HuH-7 (cell line): ENCODE results near the gene PRH1.
A peak's percentile ranks its signal among the peaks of the same experiment; 100 is the strongest.

Source experiments
- DNase-seq: peaks from one replicate; pipeline ENCODE4 v3.0.0; 2011; ENCODE audit warnings: low spot score

Gene PRH1

DNA sequence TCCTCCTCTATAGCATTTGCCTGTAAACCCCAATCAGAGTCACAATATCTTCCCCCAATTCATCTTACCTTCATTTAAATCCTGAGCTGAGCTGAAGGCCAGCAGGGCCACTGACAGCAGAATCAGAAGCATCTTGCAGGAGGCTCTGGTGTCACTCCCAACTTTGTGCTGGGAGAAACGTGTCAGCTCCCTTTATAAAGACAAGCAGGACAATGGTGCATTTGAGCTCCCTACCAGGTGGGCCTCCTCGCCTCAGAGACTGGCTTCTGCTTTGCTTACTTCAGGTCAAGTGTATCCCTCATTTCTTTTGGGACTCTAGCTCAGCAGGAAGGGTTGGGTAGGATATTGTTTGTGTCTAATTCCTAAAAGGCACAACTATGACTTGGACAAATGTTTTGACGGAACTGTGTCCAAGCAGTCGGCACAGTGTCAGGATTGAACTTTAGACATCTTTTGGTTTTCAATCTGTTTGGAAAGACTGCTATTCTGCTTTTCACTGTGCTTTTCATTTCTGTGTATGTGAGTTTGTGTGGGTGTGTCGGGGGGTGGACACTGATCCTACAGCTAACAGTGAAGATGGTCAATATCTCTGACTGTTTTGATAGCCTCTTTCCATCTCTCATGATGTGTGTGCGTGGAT is at the start of gene PRH1:
Gene PRH1, minus strand, starts transcription at position 170 of the 640 bp plus-strand sequence. Its CDS starts 38 bp downstream, at position 132.
- no peak for DNase-seq

DNA sequence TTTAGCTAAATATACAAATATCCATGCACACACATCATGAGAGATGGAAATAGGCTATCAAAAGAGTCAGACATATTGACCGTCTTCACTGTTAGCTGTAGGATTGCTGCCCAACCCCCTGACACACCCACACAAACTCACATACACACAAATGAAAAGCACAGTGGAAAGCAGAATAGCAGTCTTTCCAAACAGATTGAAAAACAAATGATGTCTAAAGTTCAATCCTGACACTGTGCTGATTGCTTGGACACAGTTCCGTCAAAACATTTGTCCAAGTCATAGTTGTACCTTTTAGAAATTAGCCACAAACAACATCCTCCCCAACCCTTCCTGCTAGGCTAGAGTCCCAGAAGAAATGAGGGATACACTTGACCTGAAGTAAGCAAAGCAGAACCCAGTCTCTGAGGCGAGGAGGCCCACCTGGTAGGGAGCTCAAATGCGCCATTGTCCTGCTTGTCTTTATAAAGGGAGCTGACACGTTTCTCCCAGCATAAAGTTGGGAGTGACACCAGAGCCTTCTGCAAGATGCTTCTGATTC is 44.8 kb upstream of the PRH1 start, which contains the start of gene PRH2:
Gene PRH2, plus strand, starts transcription at position 491 of the 541 bp plus-strand sequence. Its CDS starts 38 bp downstream, at position 529.
- no peak for DNase-seq

DNA sequence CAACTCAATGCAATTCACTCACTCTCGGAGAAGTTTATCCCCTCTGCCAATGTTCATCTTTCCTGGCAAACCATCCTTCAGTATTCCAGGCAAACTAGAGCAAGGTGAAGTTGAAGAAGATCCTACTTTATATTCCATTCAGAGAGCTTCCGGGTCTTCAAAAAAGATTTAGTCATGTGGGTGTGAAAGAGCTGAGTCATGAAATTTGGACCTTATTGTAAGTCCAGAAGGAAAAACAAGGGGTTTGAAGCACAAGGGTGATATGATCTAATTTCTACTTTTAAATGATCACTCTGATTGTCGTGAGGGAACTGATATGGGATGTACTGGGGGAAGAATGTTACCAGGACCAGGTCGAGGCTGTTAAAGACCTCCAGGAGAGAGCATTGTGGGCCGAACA is 42.2 kb upstream of the PRH1 start:
- no peak for DNase-seq

- DNase-seq: no peak
Observed at GRCh38 chr12:10919809-10920208, 35.8 kb upstream of the PRH1 start.

DNA sequence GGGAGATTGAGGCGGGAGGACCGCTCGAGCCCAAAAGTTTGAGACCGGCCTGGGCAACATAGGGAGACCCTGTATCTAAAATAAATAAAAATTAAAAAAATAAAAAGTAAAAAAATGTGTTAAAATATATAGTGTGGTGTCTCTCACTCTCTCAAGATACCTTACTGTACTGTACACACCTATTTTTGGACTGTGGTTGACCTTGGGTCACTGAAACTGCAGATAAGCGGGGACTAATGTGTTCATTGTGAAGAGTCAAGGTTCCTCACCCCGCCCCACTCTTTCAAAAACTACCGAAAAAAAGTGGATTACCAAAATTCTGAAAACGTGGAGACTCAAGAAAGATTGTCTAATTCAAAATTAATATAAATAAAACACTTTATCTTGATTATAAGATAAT is 26.3 kb upstream of the PRH1 start:
- no peak for DNase-seq

- DNase-seq: no peak
Observed at GRCh38 chr12:10909462-10909861, 25.4 kb upstream of the PRH1 start, which contains the start of gene TAS2R13. Gene TAS2R13, minus strand, starts transcription at chr12:10909562. Its CDS starts 264 bp downstream, at chr12:10909298.

DNA sequence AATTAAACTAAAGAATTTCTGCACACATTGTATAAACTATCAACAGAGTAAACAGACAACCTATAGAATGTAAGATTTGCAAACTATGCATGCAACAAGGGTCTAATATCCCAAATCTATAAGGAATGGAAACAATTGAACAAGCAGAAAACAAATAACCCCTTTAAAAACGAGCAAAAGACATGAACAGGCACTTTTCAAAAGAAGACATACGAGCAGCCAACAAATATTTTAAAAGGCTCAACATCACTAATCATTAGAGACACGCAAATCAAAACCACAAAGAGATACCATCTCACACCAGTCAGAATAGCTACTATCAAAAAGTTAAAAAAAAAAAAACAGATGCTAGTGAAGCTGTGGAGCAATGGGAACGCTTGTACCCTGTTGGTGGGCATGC is 20.6 kb upstream of the PRH1 start:
- no peak for DNase-seq

GRCh38 chr12:10901427-10901826 is 17.4 kb upstream of the PRH1 start:
- no peak for DNase-seq

GRCh38 chr12:10900972-10901371 is 16.9 kb upstream of the PRH1 start:
- DNase-seq: no peak

DNA sequence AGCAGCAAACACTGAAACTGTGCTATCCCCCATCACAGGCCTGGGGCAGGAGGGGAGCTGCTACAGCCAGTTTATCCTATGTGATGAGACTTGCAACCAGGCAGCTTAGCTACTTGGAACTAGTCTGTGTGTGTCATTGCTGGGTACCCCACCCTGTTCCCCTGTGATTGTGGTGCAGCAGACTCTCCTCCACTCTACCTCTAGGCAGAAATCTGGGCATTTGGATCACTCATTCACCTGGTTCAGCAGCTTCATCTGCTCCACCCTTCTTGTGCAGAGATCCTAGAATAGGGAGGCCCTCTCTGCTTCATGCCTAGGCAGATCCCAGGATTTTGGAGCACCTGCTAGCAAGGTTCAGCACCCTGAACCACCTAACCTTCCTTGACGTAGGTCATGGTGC is 16.5 kb upstream of the PRH1 start:
- DNase-seq: no peak

DNA sequence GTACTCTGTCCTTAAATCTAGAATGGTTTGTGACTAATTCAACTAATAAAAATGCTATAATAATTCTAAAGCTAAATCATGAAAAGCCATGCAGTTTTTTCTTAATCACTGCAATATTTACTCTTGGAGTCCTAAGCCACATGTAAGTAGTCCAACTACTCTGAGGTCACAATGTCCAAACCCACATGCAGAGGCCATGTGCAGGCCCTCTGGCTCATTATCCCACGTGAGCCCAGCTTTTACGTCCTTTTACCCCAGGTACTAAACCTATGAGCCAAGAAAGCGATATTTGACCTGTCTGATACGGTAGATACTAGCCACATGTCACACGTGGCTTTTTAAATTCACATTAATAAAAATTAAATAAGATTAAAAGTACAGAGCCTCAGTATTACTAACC is 12.8 kb upstream of the PRH1 start:
- no peak for DNase-seq

- DNase-seq: peak; percentile 30
Observed at GRCh38 chr12:10891937-10892336, 7.9 kb upstream of the PRH1 start.

- DNase-seq: no peak
Observed at GRCh38 chr12:10889226-10889625, 5.2 kb upstream of the PRH1 start.

- no peak for DNase-seq
Observed at GRCh38 chr12:10873378-10873777, 10.7 kb downstream of the PRH1 start.

GRCh38 chr12:10867381-10867780 is 16.7 kb downstream of the PRH1 start:
- DNase-seq: peak; percentile 23

DNA sequence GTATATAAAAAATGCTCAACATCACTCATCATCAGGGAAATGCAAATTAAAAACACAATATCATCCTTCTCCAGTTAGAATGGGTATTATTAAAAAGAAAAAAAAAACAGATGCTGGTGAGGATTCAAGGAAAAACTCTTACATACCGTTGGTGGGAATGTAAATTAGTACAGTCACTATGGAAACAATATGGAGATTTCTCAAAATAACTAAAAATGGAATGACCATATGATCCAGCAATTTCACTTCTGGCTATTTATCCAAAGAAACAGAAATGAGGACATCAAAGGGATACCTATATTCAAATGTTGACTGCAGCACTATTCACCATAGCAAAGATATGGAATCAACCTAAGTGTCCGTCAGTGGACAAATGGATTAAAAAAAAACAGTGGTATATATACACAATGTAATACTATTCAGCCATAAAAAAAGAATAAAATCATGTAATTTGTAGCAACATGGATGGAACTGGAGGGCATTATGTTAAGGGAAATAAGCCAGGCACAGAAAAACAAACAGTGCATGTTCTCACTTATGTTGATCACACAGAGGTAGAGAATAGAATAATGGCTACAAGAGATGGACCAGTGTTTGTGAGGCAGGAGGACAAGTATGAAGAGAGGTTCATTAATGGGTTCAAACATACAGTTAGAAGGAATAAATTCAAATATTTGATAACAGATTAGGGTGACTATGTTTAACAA is 20.4 kb downstream of the PRH1 start:
- no peak for DNase-seq

DNA sequence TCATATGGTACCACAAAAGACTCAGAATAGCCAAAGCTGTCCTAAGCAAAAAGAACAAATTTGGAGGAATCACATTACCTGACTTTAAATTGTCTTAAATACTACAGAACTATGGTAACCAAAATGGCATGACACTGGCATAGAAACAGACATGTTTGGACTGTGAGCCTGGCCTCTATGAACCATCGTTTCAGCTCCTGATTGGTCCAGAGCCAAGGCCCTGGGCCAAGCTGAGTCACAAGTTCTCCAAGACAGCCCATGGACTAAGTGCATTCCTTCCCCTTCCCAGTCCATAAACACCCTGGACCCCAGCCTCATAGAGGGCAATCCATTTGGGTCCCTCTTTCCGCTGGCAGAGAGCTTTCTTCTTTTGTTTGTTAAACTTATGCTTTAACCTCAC is 22.7 kb downstream of the PRH1 start:
- no peak for DNase-seq

GRCh38 chr12:10855807-10856206 is 28.2 kb downstream of the PRH1 start:
- no peak for DNase-seq

DNA sequence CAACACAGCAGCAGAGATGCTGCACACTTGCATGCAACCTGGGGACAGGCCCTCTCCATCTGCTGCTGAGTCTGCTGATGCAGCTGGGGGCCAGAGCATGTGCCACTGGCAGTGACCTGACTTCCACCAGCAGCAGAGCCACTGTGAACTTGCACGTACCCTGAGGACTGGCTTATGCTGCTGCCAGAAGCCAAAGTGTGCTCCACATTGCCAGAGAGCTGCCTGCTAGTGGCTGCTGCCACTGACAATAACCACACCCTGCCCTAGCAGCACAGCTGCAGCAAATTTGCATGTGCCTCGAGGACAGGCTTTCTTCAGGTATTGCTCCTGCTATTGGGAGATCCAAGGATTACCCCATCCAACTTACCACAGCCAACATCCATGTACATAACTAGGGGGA is 30.3 kb downstream of the PRH1 start:
- DNase-seq: no peak

DNA sequence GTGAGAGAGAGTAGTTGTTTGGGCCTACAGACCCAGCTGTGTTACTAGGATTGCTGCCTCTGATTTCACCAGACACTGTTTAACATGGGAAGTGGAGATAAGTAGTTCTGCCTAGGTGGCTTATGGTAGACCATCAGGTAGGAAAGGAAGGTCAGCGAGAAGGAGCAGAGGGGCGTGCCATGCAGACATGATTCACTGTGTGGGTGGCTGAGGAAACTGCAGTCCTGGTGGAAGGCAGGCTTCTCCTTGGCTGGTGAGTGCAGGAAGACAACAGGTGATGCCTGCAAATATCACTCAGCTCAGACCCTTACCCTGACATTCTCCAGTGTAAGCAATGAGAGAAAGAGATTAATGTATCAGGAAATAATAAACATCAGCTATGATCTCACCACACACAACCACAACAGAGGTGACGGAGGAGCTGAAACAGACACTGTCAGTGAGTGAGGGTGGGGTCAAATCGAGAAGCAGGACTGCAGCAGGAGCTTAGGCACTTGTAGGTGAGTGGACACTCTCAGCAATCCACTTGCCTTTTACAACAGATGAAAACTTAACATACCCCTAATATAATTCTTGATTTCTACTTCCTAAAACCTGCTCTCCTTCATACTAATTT is 32.7 kb downstream of the PRH1 start:
- DNase-seq: no peak

DNA sequence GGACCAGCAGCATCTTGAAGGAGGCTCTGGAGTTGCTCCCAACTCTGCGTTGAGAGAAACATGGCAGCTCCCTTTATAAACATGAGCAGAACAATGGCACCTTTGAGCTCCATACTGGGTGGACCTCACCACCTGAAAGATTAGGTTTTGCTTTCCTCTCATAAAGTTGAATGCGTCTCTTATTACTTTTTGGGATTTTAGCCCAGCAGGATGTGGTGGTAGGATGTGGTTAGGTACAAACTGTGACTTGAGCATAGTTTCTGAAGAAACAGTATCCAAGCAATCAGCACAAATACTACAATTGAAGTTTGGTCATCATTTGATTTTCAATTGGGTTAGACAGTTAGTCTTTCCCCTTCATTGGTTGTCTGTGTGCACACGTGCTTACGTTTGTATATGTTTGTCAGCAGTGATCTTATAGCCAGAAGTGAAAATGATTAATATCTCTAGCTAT is 34.6 kb downstream of the PRH1 start, which contains the start of gene PRR4:
Gene PRR4, minus strand, starts transcription at position 51 of the 454 bp plus-strand sequence. Its CDS starts 38 bp downstream, at position 13.
- DNase-seq: no peak

DNA sequence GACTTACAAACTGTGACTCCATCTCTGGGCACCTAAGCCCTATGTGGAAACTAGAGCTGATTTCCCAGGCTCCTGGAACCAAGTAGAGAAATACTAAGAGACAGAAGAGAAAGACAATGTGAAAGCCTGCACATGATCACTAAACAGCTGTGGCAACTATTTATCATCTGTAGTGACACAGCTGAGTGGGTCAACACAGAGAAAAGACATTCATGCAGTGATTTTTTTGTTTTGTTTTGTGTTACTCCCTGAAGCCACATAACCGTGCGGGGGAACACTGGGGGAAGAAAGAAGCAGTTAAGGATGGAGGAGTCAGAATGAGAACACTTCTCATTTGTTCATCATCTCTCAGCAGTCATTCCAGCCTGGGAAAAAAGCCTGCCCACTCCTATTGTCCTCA is 36.3 kb downstream of the PRH1 start:
- no peak for DNase-seq

GRCh38 chr12:10842862-10843261 is 41.2 kb downstream of the PRH1 start:
- DNase-seq: no peak
